ENCODE results near the gene YPEL5. TPM values are rescaled to one million over a fixed set of nuclear protein-coding genes. Genes with fewer than 3 reads are reported as not detected.

YPEL5 gene
- total and polyA plus RNA-seq, 4 experiments from 2014 or later = 81.5 to 240 (median 103) TPM

DNA sequence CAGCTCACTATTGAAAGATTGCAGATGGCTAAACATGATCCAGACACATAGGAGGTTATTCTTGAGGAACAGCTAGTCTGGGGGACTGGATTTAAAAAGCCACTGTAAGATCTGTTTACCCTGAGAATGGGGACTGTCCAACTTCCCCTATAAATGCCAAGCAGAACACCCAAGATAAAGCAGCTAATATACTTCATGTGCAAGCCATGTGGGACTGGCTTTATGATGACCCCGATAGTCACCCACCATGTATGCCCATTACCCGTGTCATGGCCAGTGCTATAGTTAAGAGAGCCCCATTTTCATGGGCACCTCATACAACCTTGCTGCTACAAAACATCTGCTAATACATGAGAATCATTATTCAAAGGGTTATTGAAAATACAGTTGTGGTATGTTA is 16.0 kb downstream of the YPEL5 start:
- H3K27ac Mint-ChIP-seq = peak overlapping the region in 4 of 7 donors; percentile 47 to 89 (median 72)
- DNase-seq = peak in 2 of 5 donors; percentile 16 to 27
- peaks cover 4% of the 10 kb centered on the region for H3K4me1 ChIP-seq (ENCODE audit: insufficient read depth, low read length)
- no peaks in the 10 kb centered on the region for H3K27me3 ChIP-seq (ENCODE audit: insufficient read depth, low read length)
- POLR2A ChIA-PET (ENCODE audit: partially characterized antibody) = interaction anchor here (1.1 to 3.9 kb wide), 4 partner anchors 15 to 549 kb away, joined by 3 to 36 read pairs (median 6); partner anchors contain the start of genes LBH and YPEL5
- CTCF ChIA-PET (ENCODE audit: partially characterized antibody) = interaction anchor here (1.2 to 11.1 kb wide), 4 partner anchors 12 to 546 kb away, joined by 4 to 574 read pairs (median 100); no protein-coding TSS in a partner anchor
- H3K36me3 Mint-ChIP-seq = peaks cover 23 to 47% of the 10 kb centered on the region in 2 donors
- no peak overlapping the region for H3K4me3 Mint-ChIP-seq
- no peak overlapping the region for H3K4me3 ChIP-seq (ENCODE audit: low read length in 2 of 2)
- peaks cover 0 to 25% (median 0%) of the 10 kb centered on the region in 8 donors for H3K9me3 Mint-ChIP-seq
- H3K27ac ChIP-seq (ENCODE audit: low read depth, low read length) = no peak overlapping the region
- intact Hi-C loops (cut with micrococcal nuclease) = loop anchor here (10.0 kb wide), 3 partner anchors 1012 to 1782 kb away; no protein-coding TSS in a partner anchor
- no peaks in the 10 kb centered on the region for H3K27me3 Mint-ChIP-seq
- H3K4me1 Mint-ChIP-seq = peaks cover 6 to 24% (median 7%) of the 10 kb centered on the region in 4 donors
- no peaks in the 10 kb centered on the region for H3K9me3 ChIP-seq (ENCODE audit: control insufficient read depth in 1 of 2, low read length in 2 of 2)
- peaks cover 26% of the 10 kb centered on the region for H3K36me3 ChIP-seq (ENCODE audit: insufficient read depth, low read length)

DNA sequence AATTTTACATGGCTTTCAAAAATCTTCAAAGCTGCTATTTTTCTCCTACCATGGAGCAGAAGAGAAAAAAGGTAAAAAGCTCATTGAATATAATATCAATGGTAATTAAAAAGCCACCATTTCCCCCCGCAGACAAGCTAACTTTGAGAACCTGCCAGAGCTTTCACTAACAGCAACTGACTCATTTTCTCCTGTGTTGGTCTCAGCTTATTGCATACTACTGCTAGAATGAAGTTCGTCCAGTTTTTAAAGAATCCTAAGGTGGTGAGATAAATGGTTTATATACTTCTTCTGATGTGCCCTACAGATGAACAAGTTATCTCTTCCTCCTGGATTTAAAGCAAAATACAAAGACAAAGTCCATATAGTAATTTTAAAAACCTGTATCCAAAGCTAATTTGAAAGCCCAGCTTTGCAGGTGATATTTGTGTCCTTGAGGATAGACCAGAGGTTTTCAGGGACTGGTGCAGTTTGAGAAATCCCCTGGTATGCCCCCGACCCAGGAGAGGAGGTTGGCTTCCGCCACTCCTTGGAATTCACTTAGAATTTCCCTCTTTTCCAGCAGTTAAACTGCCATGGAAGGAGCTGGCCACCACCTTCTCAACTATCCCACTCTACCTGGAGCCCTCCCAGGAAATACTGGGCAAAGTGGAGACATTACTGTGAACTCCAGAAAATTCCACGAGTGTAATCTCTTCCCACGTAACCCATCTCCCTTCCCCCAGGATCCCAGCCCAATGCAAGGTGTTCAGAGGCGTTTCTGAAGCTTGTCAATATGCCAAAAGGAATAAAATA is 17.5 kb downstream of the YPEL5 start:
- Histone ChIP-seq H3K4me1 (ENCODE audit: insufficient read depth, low read length) (peaks cover 4% of the 10 kb centered on the region), H3K4me3 (ENCODE audit: low read length in 2 of 2) (no peak overlapping the region), H3K27ac (ENCODE audit: low read depth, low read length) (no peak overlapping the region), H3K27me3 (ENCODE audit: insufficient read depth, low read length) (no peaks in the 10 kb centered on the region), H3K9me3 (ENCODE audit: control insufficient read depth in 1 of 2, low read length in 2 of 2) (no peaks in the 10 kb centered on the region), H3K36me3 (ENCODE audit: insufficient read depth, low read length) (peaks cover 10% of the 10 kb centered on the region)
- Mint-ChIP-seq H3K9me3 (peaks cover 0 to 25% (median 0%) of the 10 kb centered on the region in 8 donors), H3K27ac (peak overlapping the region in 5 of 7 donors; percentile 47 to 88 (median 63)), H3K4me1 (peaks cover 0 to 13% (median 4%) of the 10 kb centered on the region in 4 donors), H3K36me3 (peaks cover 12 to 32% of the 10 kb centered on the region in 2 donors), H3K27me3 (no peaks in the 10 kb centered on the region), H3K4me3 (no peak overlapping the region)
- CTCF ChIA-PET (ENCODE audit: partially characterized antibody) = interaction anchor here (0.7 to 11.1 kb wide), 55 partner anchors 9 to 1173 kb away, joined by 3 to 574 read pairs (median 5); partner anchors contain the start of gene YPEL5
- intact Hi-C loops (cut with micrococcal nuclease) = loop anchor here (2.0 to 10.0 kb wide), 6 partner anchors 74 to 1780 kb away; no protein-coding TSS in a partner anchor
- POLR2A ChIA-PET (ENCODE audit: partially characterized antibody) = interaction anchor here (0.8 to 3.9 kb wide), 10 partner anchors 15 to 547 kb away, joined by 3 to 36 read pairs (median 12); partner anchors contain the start of genes LBH and YPEL5
- peak in 1 of 5 donors; percentile 14 for DNase-seq

DNA sequence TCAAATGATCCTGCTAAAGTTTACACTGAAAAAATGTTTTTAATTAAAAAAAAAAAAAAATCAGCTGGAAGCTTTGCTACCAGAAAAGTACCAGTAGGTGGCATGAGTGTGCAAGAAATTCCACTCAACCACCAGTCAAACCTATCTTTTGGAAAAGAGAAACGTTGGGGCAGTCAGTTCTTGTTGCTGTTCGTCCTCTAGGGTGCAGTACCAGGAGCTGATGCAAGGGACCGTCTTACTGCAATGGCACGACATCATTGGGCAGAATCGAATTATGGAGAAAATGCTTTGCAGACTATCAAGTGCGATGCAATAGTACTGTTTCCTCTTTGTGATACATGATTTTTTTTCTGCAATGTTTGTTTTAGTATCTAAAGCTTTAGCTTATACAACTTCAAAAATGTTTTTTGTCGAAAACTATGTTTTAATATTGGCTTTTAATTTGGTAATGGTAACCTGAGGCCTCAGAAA is 18.3 kb downstream of the YPEL5 start:
- Histone ChIP-seq H3K4me3 (ENCODE audit: low read length in 2 of 2) (no peak overlapping the region), H3K27ac (ENCODE audit: low read depth, low read length) (no peak overlapping the region), H3K36me3 (ENCODE audit: insufficient read depth, low read length) (peaks cover 4% of the 10 kb centered on the region), H3K4me1 (ENCODE audit: insufficient read depth, low read length) (peaks cover 4% of the 10 kb centered on the region), H3K9me3 (ENCODE audit: control insufficient read depth in 1 of 2, low read length in 2 of 2) (no peaks in the 10 kb centered on the region), H3K27me3 (ENCODE audit: insufficient read depth, low read length) (no peaks in the 10 kb centered on the region)
- POLR2A ChIA-PET (ENCODE audit: partially characterized antibody) = interaction anchor here (0.6 to 3.9 kb wide), 13 partner anchors 16 to 547 kb away, joined by 3 to 36 read pairs (median 8); partner anchors contain the start of genes LBH and YPEL5
- peak overlapping the region in 2 of 7 donors; percentile 47 to 88 for H3K27ac Mint-ChIP-seq
- H3K9me3 Mint-ChIP-seq = peaks cover 0 to 24% (median 0%) of the 10 kb centered on the region in 8 donors
- intact Hi-C loops (cut with micrococcal nuclease) = loop anchor here (1.0 to 10.0 kb wide), 11 partner anchors 43 to 1780 kb away; partner anchors contain the start of gene LBH
- H3K27me3 Mint-ChIP-seq = no peaks in the 10 kb centered on the region
- DNase-seq = peak; percentile 77 to 85 (median 83)
- peak overlapping the region in 1 of 8 donors; percentile 17 for H3K4me3 Mint-ChIP-seq
- H3K36me3 Mint-ChIP-seq = peaks cover 7 to 24% of the 10 kb centered on the region in 2 donors
- peaks cover 0 to 10% (median 3%) of the 10 kb centered on the region in 4 donors for H3K4me1 Mint-ChIP-seq
- CTCF ChIA-PET (ENCODE audit: partially characterized antibody) = interaction anchor here (0.5 to 11.1 kb wide), 67 partner anchors 9 to 1172 kb away, joined by 3 to 574 read pairs (median 4); partner anchors contain the start of gene YPEL5

DNA sequence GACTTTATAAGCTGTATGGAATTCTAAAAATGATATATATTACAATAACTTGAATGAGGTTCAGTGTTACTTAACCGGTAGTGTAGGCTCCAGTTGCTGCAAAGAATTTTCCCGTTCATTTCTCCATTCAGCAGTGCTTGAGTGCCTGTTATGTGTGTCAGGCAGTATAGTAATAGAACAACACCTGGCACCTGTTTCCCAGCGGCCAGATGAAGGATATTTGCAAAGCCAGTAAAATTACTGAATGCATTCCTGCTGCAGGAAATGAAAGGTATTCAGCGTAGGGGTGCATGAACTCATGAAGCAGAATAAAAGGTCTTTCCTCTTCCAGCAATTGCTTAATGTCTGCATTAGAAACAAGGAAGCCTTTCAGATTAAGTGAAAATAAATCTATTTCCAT is 18.8 kb downstream of the YPEL5 start:
- H3K27me3 ChIP-seq (ENCODE audit: insufficient read depth, low read length) = no peaks in the 10 kb centered on the region
- POLR2A ChIA-PET (ENCODE audit: partially characterized antibody) = interaction anchor here (0.7 to 3.9 kb wide), 10 partner anchors 16 to 546 kb away, joined by 3 to 36 read pairs (median 12); partner anchors contain the start of genes LBH and YPEL5
- CTCF ChIA-PET (ENCODE audit: partially characterized antibody) = interaction anchor here (0.5 to 11.1 kb wide), 52 partner anchors 8 to 1169 kb away, joined by 3 to 574 read pairs (median 5); partner anchors contain the start of gene YPEL5
- DNase-seq = no peak
- Mint-ChIP-seq H3K36me3 (peaks cover 3 to 19% of the 10 kb centered on the region in 2 donors), H3K9me3 (peaks cover 0 to 20% (median 0%) of the 10 kb centered on the region in 8 donors), H3K27me3 (no peaks in the 10 kb centered on the region), H3K27ac (peak overlapping the region in 2 of 7 donors; percentile 12 to 24), H3K4me3 (no peak overlapping the region), H3K4me1 (peaks cover 0 to 5% (median 2%) of the 10 kb centered on the region in 4 donors)
- intact Hi-C loops (cut with micrococcal nuclease) = loop anchor here (1.0 to 10.0 kb wide), 11 partner anchors 43 to 1779 kb away; partner anchors contain the start of gene LBH
- H3K4me3 ChIP-seq (ENCODE audit: low read length in 2 of 2) = no peak overlapping the region
- H3K36me3 ChIP-seq (ENCODE audit: insufficient read depth, low read length) = no peaks in the 10 kb centered on the region
- H3K27ac ChIP-seq (ENCODE audit: low read depth, low read length) = no peak overlapping the region
- H3K4me1 ChIP-seq (ENCODE audit: insufficient read depth, low read length) = peaks cover 4% of the 10 kb centered on the region
- no peaks in the 10 kb centered on the region for H3K9me3 ChIP-seq (ENCODE audit: control insufficient read depth in 1 of 2, low read length in 2 of 2)

DNA sequence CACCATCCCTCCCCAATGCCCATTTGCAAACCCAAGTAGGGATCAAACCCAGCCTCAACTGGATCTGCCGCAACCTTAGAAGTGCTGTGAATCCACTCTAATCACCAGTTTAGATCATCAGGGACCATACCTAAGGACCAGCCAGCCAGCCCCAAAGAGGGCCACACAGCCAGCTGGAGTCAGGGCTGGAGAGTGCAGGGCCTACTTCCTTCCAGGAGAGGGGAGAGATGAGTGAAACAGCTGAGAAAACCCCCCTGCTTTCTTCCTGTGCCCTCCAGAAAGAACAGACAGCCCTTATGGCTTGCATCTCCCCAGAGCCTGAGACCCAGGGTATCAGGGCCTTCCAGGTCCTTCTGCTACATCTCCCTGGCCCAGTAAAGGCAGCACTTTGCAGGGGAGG is 25.8 kb downstream of the YPEL5 start:
- POLR2A ChIA-PET (ENCODE audit: partially characterized antibody) = no interaction called here
- Histone ChIP-seq H3K36me3 (ENCODE audit: insufficient read depth, low read length) (no peaks in the 10 kb centered on the region), H3K27ac (ENCODE audit: low read depth, low read length) (no peak overlapping the region), H3K4me3 (ENCODE audit: low read length in 2 of 2) (no peak overlapping the region), H3K4me1 (ENCODE audit: insufficient read depth, low read length) (no peaks in the 10 kb centered on the region), H3K27me3 (ENCODE audit: insufficient read depth, low read length) (no peaks in the 10 kb centered on the region), H3K9me3 (ENCODE audit: control insufficient read depth in 1 of 2, low read length in 2 of 2) (no peaks in the 10 kb centered on the region)
- CTCF ChIA-PET (ENCODE audit: partially characterized antibody) = interaction anchor here (11.1 kb wide), 1 partner anchor 536 kb away, joined by 574 read pairs; no protein-coding TSS in a partner anchor
- H3K27me3 Mint-ChIP-seq = peaks cover 0 to 2% of the 10 kb centered on the region in 2 donors
- H3K4me3 Mint-ChIP-seq = peak overlapping the region in 1 of 8 donors; percentile 29
- peak overlapping the region in 1 of 7 donors; percentile 17 for H3K27ac Mint-ChIP-seq
- DNase-seq = no peak
- H3K9me3 Mint-ChIP-seq = peaks cover 0 to 10% (median 0%) of the 10 kb centered on the region in 8 donors
- H3K36me3 Mint-ChIP-seq = peaks cover 0 to 3% of the 10 kb centered on the region in 2 donors
- H3K4me1 Mint-ChIP-seq = peaks cover 0 to 4% (median 0%) of the 10 kb centered on the region in 4 donors
- intact Hi-C loops (cut with micrococcal nuclease) = no loop called here

DNA sequence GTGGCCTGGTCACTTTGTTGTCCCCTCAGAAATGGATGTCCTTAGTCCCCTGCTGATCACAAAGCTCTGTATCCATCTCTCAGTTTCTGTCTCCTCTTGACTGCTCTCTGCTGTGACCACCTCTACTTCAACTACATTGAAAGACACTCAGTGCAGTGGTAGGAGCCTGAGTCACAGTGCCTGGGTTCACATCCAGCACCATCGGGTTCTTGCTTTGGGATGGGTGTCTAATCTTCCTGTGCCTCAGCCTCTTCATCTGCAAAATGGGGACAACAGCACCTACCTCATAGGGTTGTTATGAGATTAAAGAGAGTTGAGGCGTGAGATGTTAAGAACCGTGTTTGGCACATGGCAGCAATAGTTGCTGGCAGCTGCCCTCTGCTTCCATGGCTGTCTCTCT is 30.6 kb downstream of the YPEL5 start:
- H3K27ac Mint-ChIP-seq = peak overlapping the region in 3 of 7 donors; percentile 16 to 70 (median 46)
- intact Hi-C loops (cut with micrococcal nuclease) = no loop called here

More for the DNA sequence above, 30.6 kb downstream of the YPEL5 start:
- Histone ChIP-seq H3K27ac (ENCODE audit: low read depth, low read length) (no peak overlapping the region), H3K9me3 (ENCODE audit: control insufficient read depth in 1 of 2, low read length in 2 of 2) (no peaks in the 10 kb centered on the region), H3K36me3 (ENCODE audit: insufficient read depth, low read length) (no peaks in the 10 kb centered on the region), H3K27me3 (ENCODE audit: insufficient read depth, low read length) (no peaks in the 10 kb centered on the region), H3K4me3 (ENCODE audit: low read length in 2 of 2) (no peak overlapping the region), H3K4me1 (ENCODE audit: insufficient read depth, low read length) (no peaks in the 10 kb centered on the region)
- Mint-ChIP-seq H3K36me3 (no peaks in the 10 kb centered on the region), H3K9me3 (peaks cover 0 to 2% (median 0%) of the 10 kb centered on the region in 8 donors), H3K4me3 (peak overlapping the region in 1 of 8 donors; percentile 25), H3K27me3 (peaks cover 0 to 4% of the 10 kb centered on the region in 2 donors), H3K4me1 (peaks cover 0 to 7% (median 0%) of the 10 kb centered on the region in 4 donors)
- ChIA-PET CTCF (ENCODE audit: partially characterized antibody) (interaction anchor here (1.2 to 1.3 kb wide), 2 partner anchors 9 to 31 kb away, joined by 3 to 4 read pairs; no protein-coding TSS in a partner anchor), POLR2A (ENCODE audit: partially characterized antibody) (no interaction called here)
- no peak for DNase-seq

Data from CD4-positive, alpha-beta memory T cell (primary cell).